Activated naive CD8-positive, alpha-beta T cell (primary cell): ENCODE data around the gene MTRF1.
A peak's percentile ranks its signal among the peaks of the same experiment; 100 is the strongest.

ENCODE experiments used
- H3K27ac Mint-ChIP-seq: one replicate; pipeline ENCODE4 v1.8.0; 2021; ENCODE audit warnings: mixed read lengths
- H3K27me3 Mint-ChIP-seq: one replicate; pipeline ENCODE4 v1.8.0; 2021; ENCODE audit warnings: mixed read lengths
- H3K36me3 Mint-ChIP-seq: one replicate; pipeline ENCODE4 v1.8.0; 2021; ENCODE audit warnings: mixed read lengths
- H3K4me1 Mint-ChIP-seq: one replicate; pipeline ENCODE4 v1.8.0; 2021; ENCODE audit warnings: low read depth, mixed read lengths
- H3K4me3 Mint-ChIP-seq: one replicate; pipeline ENCODE4 v1.8.0; 2021; ENCODE audit warnings: mild to moderate bottlenecking, mixed read lengths
- H3K9me3 Mint-ChIP-seq: one replicate; pipeline ENCODE4 v1.8.0; 2021; ENCODE audit warnings: low read depth, mixed read lengths

MTRF1 gene

GRCh38 chr13:41213919-41214318 lies 49.5 kb downstream of the MTRF1 start:
- no peak overlapping the region for H3K27ac Mint-ChIP-seq
- no peak overlapping the region for H3K4me3 Mint-ChIP-seq
- H3K4me1 Mint-ChIP-seq, result no peaks in the 10 kb centered on the region
- peaks cover 18% of the 10 kb centered on the region for H3K36me3 Mint-ChIP-seq
- peaks cover 17% of the 10 kb centered on the region for H3K9me3 Mint-ChIP-seq
- no peaks in the 10 kb centered on the region for H3K27me3 Mint-ChIP-seq

GRCh38 chr13:41213316-41213715 lies 50.1 kb downstream of the MTRF1 start:
- Mint-ChIP-seq H3K9me3 (peaks cover 17% of the 10 kb centered on the region), H3K27me3 (no peaks in the 10 kb centered on the region), H3K27ac (no peak overlapping the region), H3K36me3 (peaks cover 18% of the 10 kb centered on the region), H3K4me3 (no peak overlapping the region), H3K4me1 (no peaks in the 10 kb centered on the region)

GRCh38 chr13:41212881-41213280 lies 50.5 kb downstream of the MTRF1 start:
- Mint-ChIP-seq H3K27ac (no peak overlapping the region), H3K27me3 (no peaks in the 10 kb centered on the region), H3K9me3 (peaks cover 20% of the 10 kb centered on the region), H3K4me3 (no peak overlapping the region), H3K36me3 (peaks cover 18% of the 10 kb centered on the region), H3K4me1 (no peaks in the 10 kb centered on the region)

- no peaks in the 10 kb centered on the region for H3K27me3 Mint-ChIP-seq
- peaks cover 18% of the 10 kb centered on the region for H3K36me3 Mint-ChIP-seq
- H3K27ac Mint-ChIP-seq, result no peak overlapping the region
- H3K9me3 Mint-ChIP-seq, result peaks cover 24% of the 10 kb centered on the region
- H3K4me1 Mint-ChIP-seq, result no peaks in the 10 kb centered on the region
- H3K4me3 Mint-ChIP-seq, result no peak overlapping the region
Observed at GRCh38 chr13:41211062-41211461, 52.3 kb downstream of the MTRF1 start.

- Mint-ChIP-seq H3K27me3 (no peaks in the 10 kb centered on the region), H3K4me1 (no peaks in the 10 kb centered on the region)
Observed at GRCh38 chr13:41206467-41206866, 56.9 kb downstream of the MTRF1 start.

GRCh38 chr13:41203810-41204209 lies 59.6 kb downstream of the MTRF1 start:
- peaks cover 6% of the 10 kb centered on the region for H3K9me3 Mint-ChIP-seq
- no peak overlapping the region for H3K4me3 Mint-ChIP-seq
- no peak overlapping the region for H3K27ac Mint-ChIP-seq
- peaks cover 2% of the 10 kb centered on the region for H3K4me1 Mint-ChIP-seq
- H3K36me3 Mint-ChIP-seq, result no peaks in the 10 kb centered on the region
- H3K27me3 Mint-ChIP-seq, result no peaks in the 10 kb centered on the region

More at GRCh38 chr13:41206467-41206866, 56.9 kb downstream of the MTRF1 start:
- no peak overlapping the region for H3K4me3 Mint-ChIP-seq
- no peak overlapping the region for H3K27ac Mint-ChIP-seq
- peaks cover 24% of the 10 kb centered on the region for H3K9me3 Mint-ChIP-seq
- peaks cover 8% of the 10 kb centered on the region for H3K36me3 Mint-ChIP-seq

GRCh38 chr13:41200126-41200525 lies 63.2 kb downstream of the MTRF1 start:
- Mint-ChIP-seq H3K9me3 (no peaks in the 10 kb centered on the region), H3K36me3 (peaks cover 2% of the 10 kb centered on the region), H3K4me1 (peaks cover 5% of the 10 kb centered on the region), H3K4me3 (no peak overlapping the region), H3K27ac (no peak overlapping the region), H3K27me3 (no peaks in the 10 kb centered on the region)

GRCh38 chr13:41199526-41199925 lies 63.9 kb downstream of the MTRF1 start:
- H3K4me3 Mint-ChIP-seq, result no peak overlapping the region
- no peak overlapping the region for H3K27ac Mint-ChIP-seq
- H3K9me3 Mint-ChIP-seq, result no peaks in the 10 kb centered on the region
- H3K27me3 Mint-ChIP-seq, result no peaks in the 10 kb centered on the region
- peaks cover 2% of the 10 kb centered on the region for H3K36me3 Mint-ChIP-seq
- peaks cover 8% of the 10 kb centered on the region for H3K4me1 Mint-ChIP-seq

GRCh38 chr13:41199079-41199478 lies 64.3 kb downstream of the MTRF1 start:
- H3K36me3 Mint-ChIP-seq, result peaks cover 2% of the 10 kb centered on the region
- no peaks in the 10 kb centered on the region for H3K9me3 Mint-ChIP-seq
- H3K27me3 Mint-ChIP-seq, result no peaks in the 10 kb centered on the region
- H3K27ac Mint-ChIP-seq, result no peak overlapping the region
- no peak overlapping the region for H3K4me3 Mint-ChIP-seq
- H3K4me1 Mint-ChIP-seq, result peaks cover 11% of the 10 kb centered on the region

- Mint-ChIP-seq H3K4me3 (no peak overlapping the region), H3K36me3 (peaks cover 9% of the 10 kb centered on the region), H3K27me3 (no peaks in the 10 kb centered on the region), H3K9me3 (peaks cover 7% of the 10 kb centered on the region), H3K4me1 (peaks cover 34% of the 10 kb centered on the region), H3K27ac (no peak overlapping the region)
Observed at GRCh38 chr13:41196620-41197019, 66.8 kb downstream of the MTRF1 start.

GRCh38 chr13:41196011-41196410 lies 67.4 kb downstream of the MTRF1 start:
- Mint-ChIP-seq H3K27ac (no peak overlapping the region), H3K4me3 (no peak overlapping the region), H3K27me3 (no peaks in the 10 kb centered on the region), H3K36me3 (peaks cover 9% of the 10 kb centered on the region), H3K4me1 (peaks cover 35% of the 10 kb centered on the region), H3K9me3 (peaks cover 7% of the 10 kb centered on the region)

- Mint-ChIP-seq H3K9me3 (peaks cover 13% of the 10 kb centered on the region), H3K4me3 (peak within 1 kb of the TSS; percentile 92), H3K27me3 (no peaks in the 10 kb centered on the region), H3K4me1 (peaks cover 45% of the 10 kb centered on the region), H3K36me3 (peaks cover 23% of the 10 kb centered on the region), H3K27ac (peak within 1 kb of the TSS; percentile 98)
Observed at GRCh38 chr13:41193919-41194824, 69.2 kb downstream of the MTRF1 start, which contains the start of gene KBTBD7. KBTBD7 (minus strand) TSS chr13:41194569; CDS start chr13:41194257, 312 bp downstream.

GRCh38 chr13:41193469-41193868 lies 69.9 kb downstream of the MTRF1 start:
- peaks cover 40% of the 10 kb centered on the region for H3K4me1 Mint-ChIP-seq
- H3K4me3 Mint-ChIP-seq, result peak overlapping the region; percentile 92
- no peaks in the 10 kb centered on the region for H3K27me3 Mint-ChIP-seq
- peak overlapping the region; percentile 98 for H3K27ac Mint-ChIP-seq
- H3K9me3 Mint-ChIP-seq, result peaks cover 15% of the 10 kb centered on the region
- H3K36me3 Mint-ChIP-seq, result peaks cover 22% of the 10 kb centered on the region

GRCh38 chr13:41188584-41188983 lies 74.8 kb downstream of the MTRF1 start:
- no peaks in the 10 kb centered on the region for H3K27me3 Mint-ChIP-seq
- H3K4me1 Mint-ChIP-seq, result peaks cover 29% of the 10 kb centered on the region
- H3K27ac Mint-ChIP-seq, result no peak overlapping the region
- H3K36me3 Mint-ChIP-seq, result peaks cover 24% of the 10 kb centered on the region
- H3K9me3 Mint-ChIP-seq, result peaks cover 15% of the 10 kb centered on the region
- H3K4me3 Mint-ChIP-seq, result no peak overlapping the region

GRCh38 chr13:41186481-41186880 lies 76.9 kb downstream of the MTRF1 start:
- H3K4me3 Mint-ChIP-seq, result no peak overlapping the region
- peaks cover 11% of the 10 kb centered on the region for H3K4me1 Mint-ChIP-seq
- H3K36me3 Mint-ChIP-seq, result peaks cover 19% of the 10 kb centered on the region
- H3K9me3 Mint-ChIP-seq, result peaks cover 7% of the 10 kb centered on the region
- H3K27ac Mint-ChIP-seq, result no peak overlapping the region
- no peaks in the 10 kb centered on the region for H3K27me3 Mint-ChIP-seq
